Thoracic aorta (tissue), 2 donors: Measurements from ENCODE around the gene TCIRG1. TPM values are rescaled to one million over a fixed set of nuclear protein-coding genes. Genes with fewer than 3 reads are reported as not detected.
A peak's percentile ranks its signal among the peaks of the same experiment; 100 is the strongest.

Experiments
- ATAC-seq: fragments of 150-250 bp; one replicate; pipeline ENCODE4 v1.8.0; 2017; ENCODE audit warnings: low read depth; ENCODE audit not compliant: insufficient number of reproducible peaks, low FRiP score
- DNase-seq: peaks from one replicate; pipeline ENCODE4 v3.0.0-alpha.2; 2020; ENCODE audit warnings: low spot score
- H3K27ac ChIP-seq, 2 donors: fragments of 200-600 bp; sonication (generic); 1 replicate in 1 of 2; 2 replicates in 1 of 2; pipeline ENCODE4 v1.5.1; 2016; ENCODE audit warnings: mild to moderate bottlenecking in 2 of 2, moderate library complexity in 2 of 2
- H3K27me3 ChIP-seq: fragments of 200-600 bp; sonication (generic); replicated peaks from 2 replicates; pipeline ENCODE4 v1.6.0; 2016; ENCODE audit warnings: mild to moderate bottlenecking; ENCODE audit not compliant: insufficient read depth
- H3K36me3 ChIP-seq: fragments of 200-600 bp; sonication (generic); one replicate; pipeline ENCODE4 v1.5.1; 2016
- H3K4me1 ChIP-seq, 2 donors: fragments of 200-600 bp; sonication (generic); 1 replicate in 1 of 2; 2 replicates in 1 of 2; pipeline versions ENCODE4 v1.5.1 to v1.6.0; 2016; ENCODE audit warnings: low read depth in 2 of 2, mild to moderate bottlenecking in 1 of 2; ENCODE audit not compliant: control insufficient read depth in 1 of 2
- H3K4me3 ChIP-seq: fragments of 200-600 bp; sonication (generic); 2 replicates; pipeline ENCODE4 v1.5.1; 2016; ENCODE audit warnings: mild to moderate bottlenecking
- H3K9me3 ChIP-seq: fragments of 200-600 bp; sonication (generic); 2 replicates; pipeline ENCODE4 v1.5.1; 2016
- CTCF ChIP-seq: fragments of 200-600 bp; sonication (generic); IDR thresholded peaks from one replicate; pipeline ENCODE4 v1.5.1; 2019; ENCODE audit warnings: antibody characterized with exemption
- total RNA-seq, 2 donors: library from RNA; depleted of rRNA; stranded (reverse); fragments of >200 nt; gene quantifications; one replicate each; pipeline versions ENCODE4 v1.1.0 to v1.2.3, GENCODE V29; 2016

Gene TCIRG1
- total RNA-seq, 2 donors from 2014 or later = 167 to 281 TPM

- DNase-seq = no peak
- Histone ChIP-seq H3K36me3 (no peaks in the 10 kb centered on the region), H3K9me3 (no peaks in the 10 kb centered on the region), H3K27me3 (no peaks in the 10 kb centered on the region), H3K4me1 (peaks cover 4 to 11% of the 10 kb centered on the region in 2 donors), H3K27ac (no peak overlapping the region), H3K4me3 (no peak overlapping the region)
- ATAC-seq = no peak
- no peak for TF ChIP-seq CTCF
These were observed 58.1 kb downstream of the TCIRG1 start for GRCh38 chr11:68096962-68097361.

GRCh38 chr11:68099057-68099456 is 60.2 kb downstream of the TCIRG1 start:
- H3K27me3 ChIP-seq = no peaks in the 10 kb centered on the region
- peak overlapping the region in 1 of 2 donors; percentile 21 for H3K27ac ChIP-seq
- no peaks in the 10 kb centered on the region for H3K36me3 ChIP-seq
- ATAC-seq (no peak), DNase-seq (no peak)
- H3K4me3 ChIP-seq = no peak overlapping the region
- H3K9me3 ChIP-seq = no peaks in the 10 kb centered on the region
- no peak for TF ChIP-seq CTCF
- H3K4me1 ChIP-seq = peaks cover 4 to 11% of the 10 kb centered on the region in 2 donors

- Histone ChIP-seq H3K4me3 (peak overlapping the region; percentile 4), H3K9me3 (no peaks in the 10 kb centered on the region), H3K27me3 (no peaks in the 10 kb centered on the region), H3K4me1 (peaks cover 4 to 11% of the 10 kb centered on the region in 2 donors), H3K27ac (peak overlapping the region in 1 of 2 donors; percentile 21), H3K36me3 (no peaks in the 10 kb centered on the region)
- DNase-seq = no peak
- TF ChIP-seq CTCF = no peak
- ATAC-seq = no peak
These were observed 60.9 kb downstream of the TCIRG1 start for GRCh38 chr11:68099474-68100405.

Other genes starting within 250 kb of the TCIRG1 start
- gene UNC93B1, start 34.9 kb upstream of the TCIRG1 start, total RNA-seq = 10 to 100 TPM; 39.6 to 72.4 TPM
- gene ALDH3B1, start 28.7 kb upstream of the TCIRG1 start, total RNA-seq = 10 to 100 TPM; 17.6 to 24.2 TPM
- 10 to 100 TPM; 85.8 to 96.5 TPM for gene NDUFS8, start 8.3 kb upstream of the TCIRG1 start, total RNA-seq
- 10 to 100 TPM; 12.5 to 22.2 TPM for gene CHKA, start 82.4 kb downstream of the TCIRG1 start, total RNA-seq
- gene KMT5B, start 174.3 kb downstream of the TCIRG1 start, total RNA-seq = 10 to 100 TPM; 20.7 to 29.8 TPM
- gene C11orf24, start 232.9 kb downstream of the TCIRG1 start, total RNA-seq = 10 to 100 TPM; 37.9 to 63.0 TPM